Nephron progenitor cell (in vitro differentiated cells): Measurements from ENCODE around the gene RBM47.
"Not testable (repeated sequence)": the region's sequence is repeated elsewhere in the genome, so short reads cannot be mapped to it uniquely, and the experiment has no call there.

Experiments used
- DNase-seq: peaks from one replicate; pipeline ENCODE4 v3.0.0; 2021
- H3K27ac Mint-ChIP-seq: 2 replicates; pipeline ENCODE4 v1.8.0; 2021; ENCODE audit warnings: mild to moderate bottlenecking, moderate library complexity, mixed read lengths
- H3K27me3 Mint-ChIP-seq: 2 replicates; pipeline ENCODE4 v1.8.0; 2021; ENCODE audit warnings: mild to moderate bottlenecking, low read depth, mixed read lengths; ENCODE audit not compliant: poor library complexity
- H3K36me3 Mint-ChIP-seq: 2 replicates; pipeline ENCODE4 v1.8.0; 2021; ENCODE audit warnings: low read depth, mixed read lengths
- H3K4me1 Mint-ChIP-seq: 2 replicates; pipeline ENCODE4 v1.8.0; 2021; ENCODE audit warnings: mixed read lengths
- H3K4me3 Mint-ChIP-seq: 2 replicates; pipeline ENCODE4 v1.8.0; 2021; ENCODE audit warnings: mild to moderate bottlenecking, moderate library complexity, mixed read lengths
- H3K9me3 Mint-ChIP-seq: 2 replicates; pipeline ENCODE4 v1.8.0; 2021; ENCODE audit warnings: mild to moderate bottlenecking, moderate library complexity, mixed read lengths
- CTCF ChIP-seq: fragments of 200-600 bp; sonication (generic); IDR thresholded peaks from 2 replicates; pipeline ENCODE4 v1.5.0; 2021; ENCODE audit warnings: antibody characterized with exemption

Gene RBM47

GRCh38 chr4:40553995-40554394 lies 75.7 kb downstream of the RBM47 start:
- TF ChIP-seq CTCF: no peak
- Mint-ChIP-seq H3K4me3 (no peak overlapping the region), H3K36me3 (no peaks in the 10 kb centered on the region)

GRCh38 chr4:40552536-40552935 lies 77.1 kb downstream of the RBM47 start:
- H3K4me3 Mint-ChIP-seq: no peak overlapping the region
- no peak for TF ChIP-seq CTCF
- peaks cover 29% of the 10 kb centered on the region for H3K4me1 Mint-ChIP-seq
- DNase-seq: no peak
- no peaks in the 10 kb centered on the region for H3K36me3 Mint-ChIP-seq
- H3K27me3 Mint-ChIP-seq: no peaks in the 10 kb centered on the region
- H3K9me3 Mint-ChIP-seq: no peaks in the 10 kb centered on the region
- no peak overlapping the region for H3K27ac Mint-ChIP-seq

More at GRCh38 chr4:40553995-40554394, 75.7 kb downstream of the RBM47 start:
- peaks cover 23% of the 10 kb centered on the region for H3K4me1 Mint-ChIP-seq
- no peak overlapping the region for H3K27ac Mint-ChIP-seq
- DNase-seq: no peak
- no peaks in the 10 kb centered on the region for H3K27me3 Mint-ChIP-seq
- no peaks in the 10 kb centered on the region for H3K9me3 Mint-ChIP-seq

- H3K27me3 Mint-ChIP-seq, DNase-seq, H3K27ac Mint-ChIP-seq, H3K36me3 Mint-ChIP-seq, H3K9me3 Mint-ChIP-seq, H3K4me3 Mint-ChIP-seq: not testable (repeated sequence)
- peaks cover 29% of the 10 kb centered on the region for H3K4me1 Mint-ChIP-seq
These were observed 78.0 kb downstream of the RBM47 start for GRCh38 chr4:40551568-40552136.

GRCh38 chr4:40550948-40551462 lies 78.7 kb downstream of the RBM47 start:
- Mint-ChIP-seq H3K4me3 (no peak overlapping the region), H3K4me1 (peaks cover 29% of the 10 kb centered on the region), H3K36me3 (no peaks in the 10 kb centered on the region), H3K27me3 (no peaks in the 10 kb centered on the region), H3K27ac (no peak overlapping the region), H3K9me3 (no peaks in the 10 kb centered on the region)
- no peak for TF ChIP-seq CTCF
- DNase-seq: no peak

- H3K4me1 Mint-ChIP-seq: peaks cover 26% of the 10 kb centered on the region
- H3K27me3 Mint-ChIP-seq: no peaks in the 10 kb centered on the region
- TF ChIP-seq CTCF: no peak
- H3K36me3 Mint-ChIP-seq: no peaks in the 10 kb centered on the region
- H3K4me3 Mint-ChIP-seq: no peak overlapping the region
- H3K9me3 Mint-ChIP-seq: no peaks in the 10 kb centered on the region
- no peak for DNase-seq
- no peak overlapping the region for H3K27ac Mint-ChIP-seq
These were observed 79.5 kb downstream of the RBM47 start for GRCh38 chr4:40550196-40550595.

GRCh38 chr4:40548256-40548655 lies 81.4 kb downstream of the RBM47 start:
- H3K27ac Mint-ChIP-seq: no peak overlapping the region

More at GRCh38 chr4:40548256-40548655, 81.4 kb downstream of the RBM47 start:
- peaks cover 20% of the 10 kb centered on the region for H3K4me1 Mint-ChIP-seq
- H3K4me3 Mint-ChIP-seq: no peak overlapping the region
- no peaks in the 10 kb centered on the region for H3K9me3 Mint-ChIP-seq
- no peaks in the 10 kb centered on the region for H3K36me3 Mint-ChIP-seq
- no peaks in the 10 kb centered on the region for H3K27me3 Mint-ChIP-seq
- TF ChIP-seq CTCF: no peak
- no peak for DNase-seq
